ENCODE measurements around the gene C2orf49. TPM values are rescaled to one million over a fixed set of nuclear protein-coding genes. Genes with fewer than 3 reads are reported as not detected.

C2orf49 gene
- total RNA-seq, 1 donor = 23.2 TPM

- Histone ChIP-seq H3K4me3 (ENCODE audit: low read length) (no peak overlapping the region), H3K27me3 (ENCODE audit: insufficient read depth, low read length) (peaks cover 29% of the 10 kb centered on the region), H3K4me1 (ENCODE audit: insufficient read depth, low read length) (peaks cover 13% of the 10 kb centered on the region), H3K9me3 (ENCODE audit: low read depth, low read length) (no peaks in the 10 kb centered on the region)
Measured at GRCh38 chr2:105394951-105395611, 57.7 kb downstream of the C2orf49 start.

- no peak overlapping the region for H3K4me3 ChIP-seq (ENCODE audit: low read length)
- peaks cover 33% of the 10 kb centered on the region for H3K27me3 ChIP-seq (ENCODE audit: insufficient read depth, low read length)
- H3K9me3 ChIP-seq (ENCODE audit: low read depth, low read length) = no peaks in the 10 kb centered on the region
- peaks cover 13% of the 10 kb centered on the region for H3K4me1 ChIP-seq (ENCODE audit: insufficient read depth, low read length)
Measured at GRCh38 chr2:105395691-105396090, 58.4 kb downstream of the C2orf49 start.

GRCh38 chr2:105396254-105397024, 59.1 kb downstream of the C2orf49 start:
- Histone ChIP-seq H3K9me3 (ENCODE audit: low read depth, low read length) (no peaks in the 10 kb centered on the region), H3K4me3 (ENCODE audit: low read length) (no peak overlapping the region), H3K27me3 (ENCODE audit: insufficient read depth, low read length) (peaks cover 33% of the 10 kb centered on the region), H3K4me1 (ENCODE audit: insufficient read depth, low read length) (peaks cover 13% of the 10 kb centered on the region)

GRCh38 chr2:105397025-105397722, 59.8 kb downstream of the C2orf49 start:
- H3K27me3 ChIP-seq (ENCODE audit: insufficient read depth, low read length) = peaks cover 33% of the 10 kb centered on the region
- no peaks in the 10 kb centered on the region for H3K9me3 ChIP-seq (ENCODE audit: low read depth, low read length)
- H3K4me3 ChIP-seq (ENCODE audit: low read length) = no peak overlapping the region
- peaks cover 13% of the 10 kb centered on the region for H3K4me1 ChIP-seq (ENCODE audit: insufficient read depth, low read length)

GRCh38 chr2:105397953-105398335, 60.6 kb downstream of the C2orf49 start:
- Histone ChIP-seq H3K4me1 (ENCODE audit: insufficient read depth, low read length) (peaks cover 13% of the 10 kb centered on the region), H3K27me3 (ENCODE audit: insufficient read depth, low read length) (peaks cover 33% of the 10 kb centered on the region), H3K9me3 (ENCODE audit: low read depth, low read length) (no peaks in the 10 kb centered on the region), H3K4me3 (ENCODE audit: low read length) (peak overlapping the region; percentile 38)

GRCh38 chr2:105398336-105399206, 61.2 kb downstream of the C2orf49 start, which contains the start of gene FHL2:
Gene FHL2, minus strand, starts transcription at chr2:105399051. Its CDS starts 12,535 bp downstream, at chr2:105386516.
- peaks cover 33% of the 10 kb centered on the region for H3K27me3 ChIP-seq (ENCODE audit: insufficient read depth, low read length)
- no peaks in the 10 kb centered on the region for H3K9me3 ChIP-seq (ENCODE audit: low read depth, low read length)
- peaks cover 13% of the 10 kb centered on the region for H3K4me1 ChIP-seq (ENCODE audit: insufficient read depth, low read length)
- peak within 1 kb of the TSS; percentile 38 for H3K4me3 ChIP-seq (ENCODE audit: low read length)

Other genes starting within 250 kb of the C2orf49 start
- gene GPR45, start 95.8 kb upstream of the C2orf49 start, total RNA-seq = not detected
- 21.5 TPM for gene TGFBRAP1, start 7.8 kb upstream of the C2orf49 start, total RNA-seq
- 2.2 TPM for gene FHL2, start 61.5 kb downstream of the C2orf49 start, total RNA-seq

Data from mononuclear cell (primary cell).